Mesothelial cell of epicardium (in vitro differentiated cells): ENCODE measurements around the gene LRP1-AS. TPM values are rescaled to one million over a fixed set of nuclear protein-coding genes. Genes with fewer than 3 reads are reported as not detected.
A peak's percentile ranks its signal among the peaks of the same experiment; 100 is the strongest.

ENCODE experiments used
- DNase-seq, 2 experiments: peaks; one replicate each; pipeline ENCODE4 v3.0.0; 2021; ENCODE audit warnings: low spot score in 2 of 2; ENCODE audit not compliant: unreplicated experiment in 2 of 2
- H3K27ac Mint-ChIP-seq: 2 replicates; pipeline ENCODE4 v1.8.0; 2021; ENCODE audit warnings: mixed read lengths
- H3K27me3 Mint-ChIP-seq: 2 replicates; pipeline ENCODE4 v1.8.0; 2021; ENCODE audit warnings: low read depth, mixed read lengths
- H3K36me3 Mint-ChIP-seq: 2 replicates; pipeline ENCODE4 v1.8.0; 2021; ENCODE audit warnings: mixed read lengths
- H3K4me1 Mint-ChIP-seq: 2 replicates; pipeline ENCODE4 v1.8.0; 2021; ENCODE audit warnings: mixed read lengths
- H3K4me3 Mint-ChIP-seq: 2 replicates; pipeline ENCODE4 v1.8.0; 2021; ENCODE audit warnings: mild to moderate bottlenecking, moderate library complexity, mixed read lengths
- H3K9me3 Mint-ChIP-seq: 2 replicates; pipeline ENCODE4 v1.8.0; 2021; ENCODE audit warnings: mixed read lengths
- total RNA-seq: library from RNA; stranded (reverse); gene quantifications from 3 replicates; pipeline ENCODE4 v1.2.1, GENCODE V29; 2021
- TF ChIP-seq, protein P1 (sequence below): fragments of 200-600 bp; sonication (generic); IDR thresholded peaks from one replicate; pipeline ENCODE4 v1.5.0; 2021; ENCODE audit warnings: antibody characterized with exemption; ENCODE audit not compliant: unreplicated experiment

Gene LRP1-AS
- total RNA-seq, 1 donor from 2014 or later, result not detected

DNA sequence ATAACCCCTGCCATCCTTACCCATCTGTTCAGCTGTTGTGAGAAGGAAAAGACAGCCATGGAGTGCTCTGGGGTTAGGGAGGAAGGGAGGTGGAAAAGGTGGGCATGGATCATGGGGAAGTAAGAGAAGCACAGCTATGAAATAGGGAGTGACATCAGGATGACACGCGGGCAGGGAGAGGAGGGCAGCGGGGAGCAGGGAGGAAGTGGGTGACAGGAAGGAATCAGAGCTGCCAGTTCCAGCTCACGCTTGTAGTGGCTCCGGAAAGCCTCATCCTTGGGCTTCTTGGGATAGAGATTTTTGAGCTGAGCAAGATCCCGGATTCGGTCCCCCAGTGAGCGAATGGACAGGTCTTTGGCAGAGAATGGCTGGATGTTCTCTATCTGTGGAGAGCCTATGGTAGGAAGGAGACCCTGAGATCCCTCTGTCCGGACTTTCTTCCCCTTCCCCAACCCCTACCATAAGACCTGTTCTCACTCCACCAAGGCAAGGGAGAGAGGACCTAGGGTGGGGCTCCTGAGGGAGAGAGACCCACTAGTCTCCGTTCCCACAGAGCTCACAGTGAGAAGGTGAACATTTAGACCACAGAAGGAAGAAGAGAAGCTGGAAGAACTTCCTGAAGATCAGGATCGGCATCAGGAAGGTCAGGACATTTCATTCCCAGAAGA lies 48.2 kb downstream of the LRP1-AS start:
- no peak overlapping the region for H3K4me3 Mint-ChIP-seq
- no peak overlapping the region for H3K27ac Mint-ChIP-seq
- peaks cover 27% of the 10 kb centered on the region for H3K36me3 Mint-ChIP-seq
- no peaks in the 10 kb centered on the region for H3K9me3 Mint-ChIP-seq
- H3K27me3 Mint-ChIP-seq, result no peaks in the 10 kb centered on the region
- TF ChIP-seq, protein P1, sequence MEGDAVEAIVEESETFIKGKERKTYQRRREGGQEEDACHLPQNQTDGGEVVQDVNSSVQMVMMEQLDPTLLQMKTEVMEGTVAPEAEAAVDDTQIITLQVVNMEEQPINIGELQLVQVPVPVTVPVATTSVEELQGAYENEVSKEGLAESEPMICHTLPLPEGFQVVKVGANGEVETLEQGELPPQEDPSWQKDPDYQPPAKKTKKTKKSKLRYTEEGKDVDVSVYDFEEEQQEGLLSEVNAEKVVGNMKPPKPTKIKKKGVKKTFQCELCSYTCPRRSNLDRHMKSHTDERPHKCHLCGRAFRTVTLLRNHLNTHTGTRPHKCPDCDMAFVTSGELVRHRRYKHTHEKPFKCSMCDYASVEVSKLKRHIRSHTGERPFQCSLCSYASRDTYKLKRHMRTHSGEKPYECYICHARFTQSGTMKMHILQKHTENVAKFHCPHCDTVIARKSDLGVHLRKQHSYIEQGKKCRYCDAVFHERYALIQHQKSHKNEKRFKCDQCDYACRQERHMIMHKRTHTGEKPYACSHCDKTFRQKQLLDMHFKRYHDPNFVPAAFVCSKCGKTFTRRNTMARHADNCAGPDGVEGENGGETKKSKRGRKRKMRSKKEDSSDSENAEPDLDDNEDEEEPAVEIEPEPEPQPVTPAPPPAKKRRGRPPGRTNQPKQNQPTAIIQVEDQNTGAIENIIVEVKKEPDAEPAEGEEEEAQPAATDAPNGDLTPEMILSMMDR, result no peak
- DNase-seq, result no peak
- H3K4me1 Mint-ChIP-seq, result peaks cover 23% of the 10 kb centered on the region

DNA sequence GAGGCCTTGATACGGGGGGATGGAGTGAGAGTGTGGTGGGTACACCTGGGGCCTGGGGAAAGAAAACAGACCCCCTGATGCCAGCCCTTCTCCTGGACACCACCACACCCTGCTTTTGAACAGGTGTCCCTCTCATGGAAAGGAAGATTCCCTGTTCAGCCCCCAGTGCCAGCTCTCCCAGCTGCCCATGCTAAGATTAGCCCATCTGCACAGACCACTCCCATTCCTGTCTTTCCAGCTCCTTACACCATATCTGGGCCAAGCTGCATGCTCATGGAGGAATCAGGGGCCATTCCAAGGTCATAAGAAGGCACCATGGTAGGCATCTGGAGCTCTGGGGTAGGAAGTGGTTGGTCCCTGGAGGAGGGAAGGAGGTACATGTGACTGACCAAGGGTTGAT lies 48.9 kb downstream of the LRP1-AS start:
- H3K36me3 Mint-ChIP-seq, result peaks cover 22% of the 10 kb centered on the region
- peaks cover 28% of the 10 kb centered on the region for H3K4me1 Mint-ChIP-seq
- H3K27ac Mint-ChIP-seq, result no peak overlapping the region
- TF ChIP-seq, protein P1, result no peak
- no peaks in the 10 kb centered on the region for H3K27me3 Mint-ChIP-seq
- H3K4me3 Mint-ChIP-seq, result no peak overlapping the region
- H3K9me3 Mint-ChIP-seq, result no peaks in the 10 kb centered on the region
- no peak for DNase-seq

DNA sequence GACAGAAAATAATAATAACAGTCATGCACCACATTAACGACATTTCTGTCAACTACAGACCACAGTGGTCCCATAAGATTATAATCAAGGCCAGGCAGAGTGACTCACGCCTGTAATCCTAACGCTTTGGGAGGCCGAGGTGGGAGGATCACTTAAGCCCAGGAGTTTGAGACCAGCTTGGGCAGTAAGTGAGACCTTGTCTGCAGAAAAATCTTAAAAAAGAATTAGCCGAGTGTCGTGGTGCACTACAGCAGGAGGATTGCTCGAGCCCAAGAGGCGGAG lies 49.9 kb downstream of the LRP1-AS start:
- TF ChIP-seq, protein P1, result no peak

DNA sequence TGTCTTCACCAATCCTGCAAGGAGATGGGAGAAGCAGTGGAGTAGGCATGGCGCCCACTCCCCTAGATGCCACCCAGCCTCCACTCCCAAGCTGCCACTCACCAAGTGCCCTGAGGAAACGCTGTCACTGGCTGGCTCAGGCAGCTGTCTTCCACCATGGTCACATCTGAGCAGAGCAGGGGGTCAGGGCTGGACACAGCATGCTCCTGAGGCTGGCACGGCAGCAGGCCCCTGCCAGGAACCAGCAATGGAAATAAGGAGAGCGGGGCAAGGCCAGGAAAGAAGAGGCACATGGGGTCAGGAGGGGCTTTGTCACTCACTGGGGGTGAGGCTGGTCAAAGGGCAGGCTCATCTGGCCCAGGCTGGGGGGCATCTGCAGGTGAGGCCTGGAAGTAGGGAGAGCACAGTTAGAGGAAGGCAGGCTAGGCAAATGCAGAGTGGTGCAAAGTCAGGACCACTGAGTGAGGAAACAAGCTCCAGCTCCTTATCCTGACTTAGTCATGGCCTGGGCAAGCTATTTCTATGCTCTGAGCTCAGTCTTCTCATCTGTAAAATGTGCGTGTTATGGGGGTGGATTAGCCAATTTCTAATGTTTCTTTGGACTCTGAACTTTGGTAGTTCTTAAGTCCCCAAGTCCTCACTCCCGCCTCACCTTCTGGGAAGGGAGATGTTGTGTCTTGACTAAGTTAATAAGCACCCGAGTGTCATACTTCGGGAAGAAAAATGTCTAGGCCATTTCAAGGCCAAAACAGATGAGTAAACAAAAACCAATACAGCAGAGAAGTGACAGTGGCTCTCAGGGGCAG lies 50.5 kb downstream of the LRP1-AS start:
- peaks cover 43% of the 10 kb centered on the region for H3K4me1 Mint-ChIP-seq
- peaks cover 28% of the 10 kb centered on the region for H3K36me3 Mint-ChIP-seq
- no peaks in the 10 kb centered on the region for H3K27me3 Mint-ChIP-seq
- no peaks in the 10 kb centered on the region for H3K9me3 Mint-ChIP-seq
- peak overlapping the region; percentile 95 for H3K27ac Mint-ChIP-seq
- TF ChIP-seq, protein P1, result no peak
- no peak overlapping the region for H3K4me3 Mint-ChIP-seq
- no peak for DNase-seq

More for the DNA sequence above, 49.9 kb downstream of the LRP1-AS start:
- Mint-ChIP-seq H3K4me1 (peaks cover 37% of the 10 kb centered on the region), H3K9me3 (no peaks in the 10 kb centered on the region), H3K27me3 (no peaks in the 10 kb centered on the region), H3K27ac (no peak overlapping the region), H3K4me3 (no peak overlapping the region), H3K36me3 (peaks cover 27% of the 10 kb centered on the region)
- no peak for DNase-seq

DNA sequence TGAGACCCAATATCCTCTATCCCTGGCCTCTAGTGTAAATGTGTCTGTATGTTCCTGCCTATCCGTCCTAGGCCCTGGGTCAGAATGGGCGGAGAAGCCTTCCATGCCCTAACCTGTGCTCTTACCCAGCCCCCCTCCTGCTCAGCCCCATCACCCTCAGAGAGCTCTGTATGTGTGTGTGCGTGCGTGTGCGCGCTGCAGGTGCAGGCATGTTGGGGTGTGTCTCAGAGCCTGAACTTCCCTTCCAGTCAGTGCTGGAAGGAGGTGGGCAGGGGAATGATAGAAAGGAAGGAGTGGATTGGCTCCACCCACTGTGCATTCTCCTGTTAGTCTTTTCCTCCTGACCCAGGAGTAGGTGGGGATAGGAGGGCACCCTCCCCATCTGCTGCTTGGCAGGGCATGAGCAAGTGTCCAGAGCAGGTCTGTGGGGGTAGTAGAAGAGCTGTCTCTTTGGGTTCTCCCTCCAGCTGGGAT lies 51.3 kb downstream of the LRP1-AS start:
- Mint-ChIP-seq H3K9me3 (no peaks in the 10 kb centered on the region), H3K27ac (peak overlapping the region; percentile 95), H3K36me3 (peaks cover 30% of the 10 kb centered on the region), H3K4me3 (no peak overlapping the region), H3K27me3 (no peaks in the 10 kb centered on the region), H3K4me1 (peaks cover 50% of the 10 kb centered on the region)
- DNase-seq, result no peak
- TF ChIP-seq, protein P1, result no peak
